ENCODE measurements around the gene ANO8. TPM values are rescaled to one million over a fixed set of nuclear protein-coding genes. Genes with fewer than 3 reads are reported as not detected.

ANO8 gene
- total and polyA plus RNA-seq, 2 of the 8 experiments (the other 6 are each of a cell fraction or from before 2014, with no cell fraction given): 9.5 to 20.7 TPM

DNA sequence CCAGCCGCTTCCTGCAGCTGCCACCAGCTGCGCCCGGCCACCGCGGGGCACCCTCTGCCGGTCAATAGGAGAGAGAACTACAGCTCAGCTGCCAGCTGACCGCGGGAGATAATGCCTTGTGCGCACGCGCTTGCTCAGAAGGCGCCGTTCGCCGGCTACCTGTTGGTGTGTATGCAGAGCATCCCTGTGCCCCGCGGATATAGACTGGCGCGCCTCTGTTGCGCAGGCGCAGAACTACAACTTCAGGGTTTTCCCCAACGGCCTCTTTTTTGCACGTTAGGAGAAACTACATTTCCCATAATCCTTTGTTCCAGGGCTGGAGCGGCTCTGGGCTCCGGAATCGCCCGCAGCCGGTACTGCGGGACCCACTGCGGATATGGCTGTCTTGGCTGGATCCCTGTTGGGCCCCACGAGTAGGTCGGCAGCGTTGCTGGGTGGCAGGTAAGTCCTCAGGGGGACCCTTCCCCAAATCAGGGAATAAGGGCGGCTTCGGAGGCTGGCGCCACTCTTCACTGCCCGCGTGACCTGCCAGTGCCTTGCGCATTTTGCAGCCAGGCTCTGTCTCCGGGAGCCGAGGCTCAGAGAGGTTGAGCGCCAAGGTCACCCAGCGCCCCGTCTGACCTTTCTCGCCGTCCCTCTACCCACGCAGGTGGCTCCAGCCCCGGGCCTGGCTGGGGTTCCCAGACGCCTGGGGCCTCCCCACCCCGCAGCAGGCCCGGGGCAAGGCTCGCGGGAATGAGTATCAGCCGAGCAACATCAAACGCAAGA lies 29.0 kb downstream of the ANO8 start, which contains the start of gene MRPL34 (continued):
- TF ChIP-seq NANOG (IDR thresholded peaks at IDR 0.05; ENCODE audit: insufficient read depth, low read depth, low read length, poor library complexity, severe bottlenecking) (no peak), POLR2A (IDR thresholded peaks at IDR 0.05; ENCODE audit: control extremely low read depth in 1 of 2, low read depth in 2 of 2, low read length in 2 of 2) (peak; percentile 19 to 66), JUND (IDR thresholded peaks at IDR 0.05; ENCODE audit: low read length) (no peak), ASH2L (IDR thresholded peaks at IDR 0.05; ENCODE audit: low read length) (no peak), GABPA (IDR thresholded peaks at IDR 0.05; ENCODE audit: borderline replicate concordance, insufficient read depth, low read length) (no peak), BRCA1 (IDR thresholded peaks at IDR 0.05; ENCODE audit: low read depth, low read length) (no peak), SIRT6 (IDR thresholded peaks at IDR 0.05; ENCODE audit: low read length) (no peak), EZH2 (IDR thresholded peaks at IDR 0.05; ENCODE audit: low read depth, low read length, severe bottlenecking) (no peak)
- TF ChIP-seq, protein P1, sequence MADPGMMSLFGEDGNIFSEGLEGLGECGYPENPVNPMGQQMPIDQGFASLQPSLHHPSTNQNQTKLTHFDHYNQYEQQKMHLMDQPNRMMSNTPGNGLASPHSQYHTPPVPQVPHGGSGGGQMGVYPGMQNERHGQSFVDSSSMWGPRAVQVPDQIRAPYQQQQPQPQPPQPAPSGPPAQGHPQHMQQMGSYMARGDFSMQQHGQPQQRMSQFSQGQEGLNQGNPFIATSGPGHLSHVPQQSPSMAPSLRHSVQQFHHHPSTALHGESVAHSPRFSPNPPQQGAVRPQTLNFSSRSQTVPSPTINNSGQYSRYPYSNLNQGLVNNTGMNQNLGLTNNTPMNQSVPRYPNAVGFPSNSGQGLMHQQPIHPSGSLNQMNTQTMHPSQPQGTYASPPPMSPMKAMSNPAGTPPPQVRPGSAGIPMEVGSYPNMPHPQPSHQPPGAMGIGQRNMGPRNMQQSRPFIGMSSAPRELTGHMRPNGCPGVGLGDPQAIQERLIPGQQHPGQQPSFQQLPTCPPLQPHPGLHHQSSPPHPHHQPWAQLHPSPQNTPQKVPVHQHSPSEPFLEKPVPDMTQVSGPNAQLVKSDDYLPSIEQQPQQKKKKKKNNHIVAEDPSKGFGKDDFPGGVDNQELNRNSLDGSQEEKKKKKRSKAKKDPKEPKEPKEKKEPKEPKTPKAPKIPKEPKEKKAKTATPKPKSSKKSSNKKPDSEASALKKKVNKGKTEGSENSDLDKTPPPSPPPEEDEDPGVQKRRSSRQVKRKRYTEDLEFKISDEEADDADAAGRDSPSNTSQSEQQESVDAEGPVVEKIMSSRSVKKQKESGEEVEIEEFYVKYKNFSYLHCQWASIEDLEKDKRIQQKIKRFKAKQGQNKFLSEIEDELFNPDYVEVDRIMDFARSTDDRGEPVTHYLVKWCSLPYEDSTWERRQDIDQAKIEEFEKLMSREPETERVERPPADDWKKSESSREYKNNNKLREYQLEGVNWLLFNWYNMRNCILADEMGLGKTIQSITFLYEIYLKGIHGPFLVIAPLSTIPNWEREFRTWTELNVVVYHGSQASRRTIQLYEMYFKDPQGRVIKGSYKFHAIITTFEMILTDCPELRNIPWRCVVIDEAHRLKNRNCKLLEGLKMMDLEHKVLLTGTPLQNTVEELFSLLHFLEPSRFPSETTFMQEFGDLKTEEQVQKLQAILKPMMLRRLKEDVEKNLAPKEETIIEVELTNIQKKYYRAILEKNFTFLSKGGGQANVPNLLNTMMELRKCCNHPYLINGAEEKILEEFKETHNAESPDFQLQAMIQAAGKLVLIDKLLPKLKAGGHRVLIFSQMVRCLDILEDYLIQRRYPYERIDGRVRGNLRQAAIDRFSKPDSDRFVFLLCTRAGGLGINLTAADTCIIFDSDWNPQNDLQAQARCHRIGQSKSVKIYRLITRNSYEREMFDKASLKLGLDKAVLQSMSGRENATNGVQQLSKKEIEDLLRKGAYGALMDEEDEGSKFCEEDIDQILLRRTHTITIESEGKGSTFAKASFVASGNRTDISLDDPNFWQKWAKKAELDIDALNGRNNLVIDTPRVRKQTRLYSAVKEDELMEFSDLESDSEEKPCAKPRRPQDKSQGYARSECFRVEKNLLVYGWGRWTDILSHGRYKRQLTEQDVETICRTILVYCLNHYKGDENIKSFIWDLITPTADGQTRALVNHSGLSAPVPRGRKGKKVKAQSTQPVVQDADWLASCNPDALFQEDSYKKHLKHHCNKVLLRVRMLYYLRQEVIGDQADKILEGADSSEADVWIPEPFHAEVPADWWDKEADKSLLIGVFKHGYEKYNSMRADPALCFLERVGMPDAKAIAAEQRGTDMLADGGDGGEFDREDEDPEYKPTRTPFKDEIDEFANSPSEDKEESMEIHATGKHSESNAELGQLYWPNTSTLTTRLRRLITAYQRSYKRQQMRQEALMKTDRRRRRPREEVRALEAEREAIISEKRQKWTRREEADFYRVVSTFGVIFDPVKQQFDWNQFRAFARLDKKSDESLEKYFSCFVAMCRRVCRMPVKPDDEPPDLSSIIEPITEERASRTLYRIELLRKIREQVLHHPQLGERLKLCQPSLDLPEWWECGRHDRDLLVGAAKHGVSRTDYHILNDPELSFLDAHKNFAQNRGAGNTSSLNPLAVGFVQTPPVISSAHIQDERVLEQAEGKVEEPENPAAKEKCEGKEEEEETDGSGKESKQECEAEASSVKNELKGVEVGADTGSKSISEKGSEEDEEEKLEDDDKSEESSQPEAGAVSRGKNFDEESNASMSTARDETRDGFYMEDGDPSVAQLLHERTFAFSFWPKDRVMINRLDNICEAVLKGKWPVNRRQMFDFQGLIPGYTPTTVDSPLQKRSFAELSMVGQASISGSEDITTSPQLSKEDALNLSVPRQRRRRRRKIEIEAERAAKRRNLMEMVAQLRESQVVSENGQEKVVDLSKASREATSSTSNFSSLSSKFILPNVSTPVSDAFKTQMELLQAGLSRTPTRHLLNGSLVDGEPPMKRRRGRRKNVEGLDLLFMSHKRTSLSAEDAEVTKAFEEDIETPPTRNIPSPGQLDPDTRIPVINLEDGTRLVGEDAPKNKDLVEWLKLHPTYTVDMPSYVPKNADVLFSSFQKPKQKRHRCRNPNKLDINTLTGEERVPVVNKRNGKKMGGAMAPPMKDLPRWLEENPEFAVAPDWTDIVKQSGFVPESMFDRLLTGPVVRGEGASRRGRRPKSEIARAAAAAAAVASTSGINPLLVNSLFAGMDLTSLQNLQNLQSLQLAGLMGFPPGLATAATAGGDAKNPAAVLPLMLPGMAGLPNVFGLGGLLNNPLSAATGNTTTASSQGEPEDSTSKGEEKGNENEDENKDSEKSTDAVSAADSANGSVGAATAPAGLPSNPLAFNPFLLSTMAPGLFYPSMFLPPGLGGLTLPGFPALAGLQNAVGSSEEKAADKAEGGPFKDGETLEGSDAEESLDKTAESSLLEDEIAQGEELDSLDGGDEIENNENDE (IDR thresholded peaks at IDR 0.05; ENCODE audit: insufficient replicate concordance, low read length): no peak
- TF ChIP-seq, protein P2, sequence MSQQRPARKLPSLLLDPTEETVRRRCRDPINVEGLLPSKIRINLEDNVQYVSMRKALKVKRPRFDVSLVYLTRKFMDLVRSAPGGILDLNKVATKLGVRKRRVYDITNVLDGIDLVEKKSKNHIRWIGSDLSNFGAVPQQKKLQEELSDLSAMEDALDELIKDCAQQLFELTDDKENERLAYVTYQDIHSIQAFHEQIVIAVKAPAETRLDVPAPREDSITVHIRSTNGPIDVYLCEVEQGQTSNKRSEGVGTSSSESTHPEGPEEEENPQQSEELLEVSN (IDR thresholded peaks at IDR 0.05): peak; percentile 78; the same call in 1 of the 2 replicates

All from H1 (cell line).